Gastroesophageal sphincter (tissue), 3 donors: ENCODE measurements around the gene ADAM8.

Source experiments
- POLR2A ChIP-seq, 2 donors: fragments of 450-650 bp; IDR thresholded peaks; one replicate each; pipeline ENCODE4 v1.6.1; 2017; ENCODE audit warnings: antibody characterized with exemption in 2 of 2, mild to moderate bottlenecking in 2 of 2, moderate library complexity in 1 of 2
- TF ChIP-seq, protein P1 (sequence below), 4 experiments: fragments of 200-600 bp in 2 of 4; fragments of 450-650 bp in 2 of 4; sonication (generic) in 1 of 4; IDR thresholded peaks; one replicate each; pipeline ENCODE4 v1.5.1; 2017 to 2019; ENCODE audit warnings: antibody characterized with exemption in 4 of 4, mild to moderate bottlenecking in 2 of 4, moderate library complexity in 2 of 4

DNA sequence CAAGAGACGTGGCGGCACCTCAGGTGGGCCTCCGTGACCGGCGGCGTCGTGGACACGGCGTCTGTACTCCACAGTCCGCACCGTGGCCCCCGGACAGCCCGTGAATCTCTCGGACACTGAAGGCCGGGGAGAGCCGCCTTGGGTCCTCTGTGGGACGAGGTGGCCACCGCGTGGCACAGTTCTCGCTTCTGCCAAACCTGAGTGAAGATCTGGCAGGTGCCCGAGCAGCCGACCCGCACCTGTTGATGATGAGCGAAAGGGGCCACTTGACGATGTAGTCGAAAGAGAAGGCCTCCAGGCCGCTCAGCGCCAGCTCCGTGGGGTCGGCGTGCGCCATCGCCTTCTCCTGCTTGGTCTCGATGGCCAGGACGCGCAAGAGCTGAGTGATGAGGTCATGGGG lies 8.5 kb upstream of the ADAM8 start:
- TF ChIP-seq, protein P1, sequence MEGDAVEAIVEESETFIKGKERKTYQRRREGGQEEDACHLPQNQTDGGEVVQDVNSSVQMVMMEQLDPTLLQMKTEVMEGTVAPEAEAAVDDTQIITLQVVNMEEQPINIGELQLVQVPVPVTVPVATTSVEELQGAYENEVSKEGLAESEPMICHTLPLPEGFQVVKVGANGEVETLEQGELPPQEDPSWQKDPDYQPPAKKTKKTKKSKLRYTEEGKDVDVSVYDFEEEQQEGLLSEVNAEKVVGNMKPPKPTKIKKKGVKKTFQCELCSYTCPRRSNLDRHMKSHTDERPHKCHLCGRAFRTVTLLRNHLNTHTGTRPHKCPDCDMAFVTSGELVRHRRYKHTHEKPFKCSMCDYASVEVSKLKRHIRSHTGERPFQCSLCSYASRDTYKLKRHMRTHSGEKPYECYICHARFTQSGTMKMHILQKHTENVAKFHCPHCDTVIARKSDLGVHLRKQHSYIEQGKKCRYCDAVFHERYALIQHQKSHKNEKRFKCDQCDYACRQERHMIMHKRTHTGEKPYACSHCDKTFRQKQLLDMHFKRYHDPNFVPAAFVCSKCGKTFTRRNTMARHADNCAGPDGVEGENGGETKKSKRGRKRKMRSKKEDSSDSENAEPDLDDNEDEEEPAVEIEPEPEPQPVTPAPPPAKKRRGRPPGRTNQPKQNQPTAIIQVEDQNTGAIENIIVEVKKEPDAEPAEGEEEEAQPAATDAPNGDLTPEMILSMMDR (IDR thresholded peaks at IDR 0.05) = no peak
- no peak for TF ChIP-seq POLR2A (IDR thresholded peaks at IDR 0.05)
